ENCODE data around the gene SUCNR1. TPM values are rescaled to one million over a fixed set of nuclear protein-coding genes. Genes with fewer than 3 reads are reported as not detected.

The SUCNR1 gene
- total RNA-seq, 6 donors from 2014 or later = 0.22 to 3.3 (median 2.9) TPM; not detected in 1

DNA sequence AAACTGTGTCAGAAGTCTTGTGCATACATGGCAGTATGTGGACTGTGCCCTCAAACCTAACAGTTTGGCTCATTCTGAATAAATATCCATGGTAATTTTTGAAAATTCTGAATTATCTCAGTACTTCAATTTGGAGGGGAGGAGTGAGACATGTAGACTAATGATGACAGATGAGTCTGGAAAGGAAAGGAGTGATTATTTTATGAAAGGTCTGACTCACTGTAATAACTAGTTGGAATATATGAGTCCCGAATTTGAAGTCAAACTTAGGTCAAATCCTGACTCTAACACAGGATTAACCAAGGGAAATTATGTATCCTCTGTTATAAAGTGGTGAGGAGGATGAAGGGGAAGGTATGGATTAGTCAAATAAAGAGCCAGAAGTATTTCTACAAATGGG, 38.6 kb downstream of the SUCNR1 start:
- no peaks in the 10 kb centered on the region for H3K36me3 ChIP-seq
- DNase-seq (no peak), ATAC-seq (ENCODE audit: low FRiP score in 2 of 2) (peak in 1 of 2 donors; percentile 41)
- TF ChIP-seq POLR2A (IDR thresholded peaks at IDR 0.05) (no peak), POLR2AphosphoS5 (IDR thresholded peaks at IDR 0.05) (no peak), EP300 (IDR thresholded peaks at IDR 0.05) (no peak)
- TF ChIP-seq, protein P1, sequence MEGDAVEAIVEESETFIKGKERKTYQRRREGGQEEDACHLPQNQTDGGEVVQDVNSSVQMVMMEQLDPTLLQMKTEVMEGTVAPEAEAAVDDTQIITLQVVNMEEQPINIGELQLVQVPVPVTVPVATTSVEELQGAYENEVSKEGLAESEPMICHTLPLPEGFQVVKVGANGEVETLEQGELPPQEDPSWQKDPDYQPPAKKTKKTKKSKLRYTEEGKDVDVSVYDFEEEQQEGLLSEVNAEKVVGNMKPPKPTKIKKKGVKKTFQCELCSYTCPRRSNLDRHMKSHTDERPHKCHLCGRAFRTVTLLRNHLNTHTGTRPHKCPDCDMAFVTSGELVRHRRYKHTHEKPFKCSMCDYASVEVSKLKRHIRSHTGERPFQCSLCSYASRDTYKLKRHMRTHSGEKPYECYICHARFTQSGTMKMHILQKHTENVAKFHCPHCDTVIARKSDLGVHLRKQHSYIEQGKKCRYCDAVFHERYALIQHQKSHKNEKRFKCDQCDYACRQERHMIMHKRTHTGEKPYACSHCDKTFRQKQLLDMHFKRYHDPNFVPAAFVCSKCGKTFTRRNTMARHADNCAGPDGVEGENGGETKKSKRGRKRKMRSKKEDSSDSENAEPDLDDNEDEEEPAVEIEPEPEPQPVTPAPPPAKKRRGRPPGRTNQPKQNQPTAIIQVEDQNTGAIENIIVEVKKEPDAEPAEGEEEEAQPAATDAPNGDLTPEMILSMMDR (IDR thresholded peaks at IDR 0.05) = no peak
- 57 to 62% methylated on average over 1 of the region's 1 CpG for WGBS, 2 donors
- H3K4me3 ChIP-seq = no peak overlapping the region
- H3K27me3 ChIP-seq = no peaks in the 10 kb centered on the region
- H3K27ac ChIP-seq = no peak overlapping the region
- H3K4me1 ChIP-seq = no peaks in the 10 kb centered on the region
- H3K9me3 ChIP-seq = no peaks in the 10 kb centered on the region

DNA sequence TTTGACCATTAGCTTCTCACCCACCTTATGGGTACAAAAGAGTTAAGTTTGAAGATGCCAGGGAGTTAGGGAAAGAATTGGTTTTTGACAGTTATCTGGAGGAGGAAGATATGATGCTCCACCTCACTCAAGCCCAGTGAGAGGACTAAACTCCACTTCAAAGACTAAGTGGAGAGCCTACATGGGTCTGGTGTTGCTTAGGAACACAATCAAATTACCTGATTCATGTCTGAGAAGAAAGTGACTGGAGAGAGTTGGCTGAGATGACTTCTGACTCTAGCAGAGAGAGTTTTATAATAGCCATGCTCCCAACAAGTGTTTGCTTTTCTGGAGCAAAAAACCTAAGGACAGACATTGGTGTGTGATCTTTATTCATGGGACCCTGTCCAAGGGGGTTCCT, 43.3 kb downstream of the SUCNR1 start:
- H3K27ac ChIP-seq = no peak overlapping the region

DNA sequence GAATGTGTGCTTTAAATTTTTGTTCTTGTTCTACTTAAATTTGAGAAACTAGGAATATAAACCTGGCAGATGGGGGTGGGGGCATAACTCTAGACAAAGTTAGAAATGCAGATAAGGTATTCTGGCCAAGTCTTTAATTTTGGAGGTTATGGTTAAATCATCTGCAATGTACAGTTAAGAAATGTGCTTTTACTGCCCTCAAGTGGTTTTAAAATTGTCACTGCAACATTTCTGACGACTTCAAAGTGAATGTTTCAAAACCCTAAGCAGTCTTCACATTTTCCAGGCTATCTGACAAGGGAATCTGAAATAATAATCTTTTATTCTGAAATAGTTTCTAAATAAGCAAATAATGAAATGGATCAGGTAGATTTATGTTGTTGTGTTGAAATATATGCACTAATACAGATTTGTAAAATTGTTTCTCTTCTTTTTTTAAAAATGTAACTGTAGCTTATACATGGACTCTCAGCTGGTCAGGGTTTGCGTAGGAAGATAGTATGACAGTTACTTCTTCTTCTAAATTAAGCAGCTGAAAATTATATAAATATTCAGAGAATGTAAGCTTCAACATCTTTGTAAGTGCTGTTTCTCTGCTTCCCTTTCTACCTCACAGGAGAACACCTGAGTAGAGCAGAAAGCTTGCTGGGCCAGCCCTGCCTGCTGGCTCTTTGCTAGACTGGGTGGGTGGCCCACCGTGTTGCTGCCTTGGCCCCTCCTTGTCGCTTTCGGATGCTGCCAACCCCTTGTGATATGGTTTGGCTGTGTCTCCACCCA, 45.0 kb downstream of the SUCNR1 start:
- Histone ChIP-seq H3K4me1 (no peaks in the 10 kb centered on the region), H3K4me3 (no peak overlapping the region), H3K27ac (no peak overlapping the region), H3K9me3 (no peaks in the 10 kb centered on the region), H3K27me3 (no peaks in the 10 kb centered on the region), H3K36me3 (no peaks in the 10 kb centered on the region)
- peak in 1 of 2 donors; percentile 78 for ATAC-seq (ENCODE audit: low FRiP score in 2 of 2)
- TF ChIP-seq, protein P1 (IDR thresholded peaks at IDR 0.05) = peak; percentile 23 to 57 (median 38)
- TF ChIP-seq POLR2AphosphoS5 (IDR thresholded peaks at IDR 0.05) (no peak), POLR2A (IDR thresholded peaks at IDR 0.05) (no peak)
- no peak for DNase-seq
- WGBS, 2 donors = 53 to 61% methylated on average over 5 of the region's 5 CpGs

More for the DNA sequence above, 43.3 kb downstream of the SUCNR1 start:
- Histone ChIP-seq H3K4me3 (no peak overlapping the region), H3K27me3 (no peaks in the 10 kb centered on the region), H3K9me3 (no peaks in the 10 kb centered on the region), H3K4me1 (no peaks in the 10 kb centered on the region), H3K36me3 (no peaks in the 10 kb centered on the region)
- ATAC-seq (ENCODE audit: low FRiP score in 2 of 2) = no peak
- TF ChIP-seq, protein P1 (IDR thresholded peaks at IDR 0.05) = no peak
- TF ChIP-seq POLR2A (IDR thresholded peaks at IDR 0.05) (no peak), EP300 (IDR thresholded peaks at IDR 0.05) (no peak), POLR2AphosphoS5 (IDR thresholded peaks at IDR 0.05) (no peak)
- no peak for DNase-seq

DNA sequence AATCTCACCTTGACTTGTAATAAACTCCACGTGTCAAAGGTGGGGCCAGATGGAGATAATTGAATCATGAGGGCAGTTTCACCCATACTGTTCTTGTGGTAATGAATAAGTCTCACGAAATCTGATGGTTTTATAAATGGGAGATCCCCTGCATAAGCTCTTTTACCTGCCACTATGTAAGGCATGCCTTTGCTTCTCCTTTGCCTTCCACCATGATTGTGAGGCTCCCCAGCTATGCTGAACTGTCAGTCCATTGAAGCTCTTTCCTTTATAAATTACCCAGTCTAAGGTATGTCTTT, 45.5 kb downstream of the SUCNR1 start:
- no peaks in the 10 kb centered on the region for H3K27me3 ChIP-seq
- H3K36me3 ChIP-seq = no peaks in the 10 kb centered on the region
- TF ChIP-seq, protein P1 (IDR thresholded peaks at IDR 0.05) = no peak
- TF ChIP-seq POLR2A (IDR thresholded peaks at IDR 0.05) (no peak), POLR2AphosphoS5 (IDR thresholded peaks at IDR 0.05) (no peak), EP300 (IDR thresholded peaks at IDR 0.05) (no peak)
- DNase-seq (no peak), ATAC-seq (ENCODE audit: low FRiP score in 2 of 2) (no peak)
- H3K4me1 ChIP-seq = no peaks in the 10 kb centered on the region
- H3K9me3 ChIP-seq = no peaks in the 10 kb centered on the region
- H3K4me3 ChIP-seq = no peak overlapping the region
- 79% methylated on average over 2 of the region's 2 CpGs for WGBS, 2 donors
- no peak overlapping the region for H3K27ac ChIP-seq

DNA sequence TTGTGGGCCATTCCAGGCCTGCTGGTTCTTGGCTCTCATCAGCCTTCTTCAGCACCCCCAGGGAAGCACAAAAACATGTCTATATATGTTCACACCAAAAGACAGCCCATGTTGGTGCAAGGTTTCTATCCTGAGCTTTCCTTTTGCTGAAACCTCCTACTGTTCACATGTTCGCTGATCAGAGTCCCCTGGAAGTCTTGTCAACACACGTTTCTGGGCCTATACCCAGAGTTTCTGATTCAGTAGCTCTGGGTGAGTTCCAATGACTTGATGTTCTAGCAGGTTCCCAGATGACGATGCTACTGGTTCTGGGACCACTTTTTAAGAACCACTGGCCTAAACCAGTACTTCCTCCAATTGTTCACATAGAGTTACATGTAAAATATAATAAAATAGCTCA, 46.0 kb downstream of the SUCNR1 start:
- no peak for DNase-seq
- Histone ChIP-seq H3K9me3 (no peaks in the 10 kb centered on the region), H3K4me3 (no peak overlapping the region), H3K27me3 (no peaks in the 10 kb centered on the region), H3K4me1 (no peaks in the 10 kb centered on the region), H3K36me3 (no peaks in the 10 kb centered on the region), H3K27ac (no peak overlapping the region)
- no peak for ATAC-seq (ENCODE audit: low FRiP score in 2 of 2)
- 76 to 87% methylated on average over 3 of the region's 3 CpGs for WGBS, 2 donors
- no peak for TF ChIP-seq POLR2A (IDR thresholded peaks at IDR 0.05)
- no peak for TF ChIP-seq POLR2AphosphoS5 (IDR thresholded peaks at IDR 0.05)
- no peak for TF ChIP-seq EP300 (IDR thresholded peaks at IDR 0.05)
- TF ChIP-seq, protein P1 (IDR thresholded peaks at IDR 0.05) = no peak
